GM18511 (cell line): ENCODE measurements around the gene LRCOL1.

Source experiments
- ATAC-seq: cut with Tn5 transposase; IDR thresholded peaks from one replicate; pipeline ENCODE4 v1.9.1; 2021; ENCODE audit warnings: mild to moderate bottlenecking, moderate library complexity; ENCODE audit not compliant: unreplicated experiment

The LRCOL1 gene

DNA sequence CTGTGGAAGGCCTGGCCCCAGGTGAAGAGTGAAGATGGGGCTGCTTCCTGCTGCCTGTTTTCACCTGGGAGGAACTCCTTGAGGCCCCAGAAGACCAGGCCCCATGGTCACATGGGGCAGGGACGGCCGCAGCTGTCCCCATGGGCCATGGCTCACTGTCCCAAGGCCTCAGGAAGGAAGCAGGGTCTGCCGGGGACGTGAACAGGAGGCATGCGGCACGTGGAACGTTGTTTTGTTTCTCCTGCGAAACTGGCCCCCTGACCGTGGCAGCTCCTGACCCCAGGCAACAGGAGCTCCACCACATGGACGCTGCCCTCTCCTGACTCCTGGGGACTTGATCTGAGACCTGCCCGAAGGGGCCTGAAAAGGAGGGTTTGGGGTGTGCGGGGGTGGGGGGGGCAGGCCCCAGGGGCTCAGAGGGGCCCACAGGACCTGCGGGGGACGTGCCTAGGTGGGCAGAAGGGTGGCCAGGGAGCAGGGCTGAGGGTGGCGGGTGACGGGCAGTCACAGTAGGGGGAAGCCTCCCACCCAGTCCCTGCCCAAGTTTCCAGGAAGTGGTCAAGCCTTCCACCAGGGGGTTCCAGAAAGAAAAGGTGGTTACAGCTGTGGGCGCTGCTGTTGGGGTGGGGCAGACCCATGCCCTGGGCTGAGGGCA lies 41.4 kb downstream of the LRCOL1 start:
- ATAC-seq: no peak

GRCh38 chr12:132568301-132568700 lies 42.1 kb downstream of the LRCOL1 start:
- ATAC-seq: no peak

DNA sequence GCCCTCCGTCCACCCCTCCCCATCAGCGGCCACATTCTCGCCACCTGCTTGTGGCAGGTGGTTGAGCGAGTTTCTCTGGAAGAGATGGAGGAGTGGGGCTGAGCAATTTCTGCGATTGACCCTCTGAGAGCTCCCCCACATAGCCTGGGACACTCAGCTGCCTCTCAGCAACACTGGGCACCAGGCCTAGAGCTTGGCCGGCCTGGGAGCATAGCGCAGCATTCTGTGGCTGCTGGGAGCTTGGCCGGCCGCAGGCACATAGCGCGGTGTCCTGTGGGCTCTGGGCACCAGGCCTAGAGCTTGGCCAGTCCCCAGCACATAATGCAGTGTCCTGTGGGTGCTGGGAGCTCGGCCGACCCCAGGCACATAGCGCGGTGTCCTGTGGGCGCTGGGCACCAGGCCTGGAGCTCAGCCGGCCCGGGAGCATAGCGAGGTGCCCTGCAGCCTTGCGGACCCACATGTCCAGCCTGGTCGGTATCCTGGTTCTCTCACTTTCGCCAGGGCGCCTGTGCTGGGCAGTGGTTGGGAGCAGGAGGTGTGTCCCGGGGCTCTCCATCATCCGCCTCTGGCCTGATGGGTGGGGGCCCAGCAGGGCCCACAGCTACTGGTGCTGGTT lies 43.8 kb downstream of the LRCOL1 start:
- ATAC-seq: no peak

DNA sequence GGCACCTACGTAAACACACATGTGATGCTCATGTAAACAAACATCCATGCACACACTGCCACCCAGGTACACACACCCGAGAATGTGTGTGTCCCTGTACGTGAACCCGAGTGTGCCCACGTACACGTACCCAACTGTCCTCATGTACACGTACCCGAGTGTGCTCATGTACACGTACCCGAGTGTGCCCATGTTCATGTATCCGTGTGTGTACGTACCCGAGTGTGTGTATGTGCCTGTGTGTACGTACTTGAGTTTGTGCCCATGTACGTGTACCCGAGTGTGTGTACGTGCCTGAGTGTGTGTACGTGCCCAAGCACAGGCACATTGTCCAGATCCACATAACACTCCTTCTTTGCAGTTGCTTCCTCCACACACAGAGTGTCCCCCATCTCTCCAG lies 45.0 kb downstream of the LRCOL1 start:
- no peak for ATAC-seq

DNA sequence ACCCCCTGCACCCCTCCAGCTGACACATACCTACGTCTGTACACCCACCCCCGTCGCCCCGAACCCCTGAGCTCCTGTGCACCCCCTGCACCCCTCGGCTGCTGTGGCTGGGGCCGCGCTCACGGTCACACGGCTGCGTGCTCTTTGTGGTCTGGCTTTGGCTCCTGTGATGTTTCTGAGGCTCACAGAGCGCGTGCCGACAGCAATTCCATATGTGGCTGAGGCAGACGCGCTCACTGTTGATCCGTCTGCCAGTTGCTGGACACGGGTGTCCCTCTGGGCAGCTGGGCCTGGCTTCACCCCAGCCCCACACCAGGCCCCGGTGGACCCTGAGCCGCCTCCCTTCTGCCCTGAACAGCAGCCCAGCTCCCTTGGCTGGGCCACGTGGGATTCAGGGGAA lies 46.5 kb downstream of the LRCOL1 start:
- no peak for ATAC-seq

DNA sequence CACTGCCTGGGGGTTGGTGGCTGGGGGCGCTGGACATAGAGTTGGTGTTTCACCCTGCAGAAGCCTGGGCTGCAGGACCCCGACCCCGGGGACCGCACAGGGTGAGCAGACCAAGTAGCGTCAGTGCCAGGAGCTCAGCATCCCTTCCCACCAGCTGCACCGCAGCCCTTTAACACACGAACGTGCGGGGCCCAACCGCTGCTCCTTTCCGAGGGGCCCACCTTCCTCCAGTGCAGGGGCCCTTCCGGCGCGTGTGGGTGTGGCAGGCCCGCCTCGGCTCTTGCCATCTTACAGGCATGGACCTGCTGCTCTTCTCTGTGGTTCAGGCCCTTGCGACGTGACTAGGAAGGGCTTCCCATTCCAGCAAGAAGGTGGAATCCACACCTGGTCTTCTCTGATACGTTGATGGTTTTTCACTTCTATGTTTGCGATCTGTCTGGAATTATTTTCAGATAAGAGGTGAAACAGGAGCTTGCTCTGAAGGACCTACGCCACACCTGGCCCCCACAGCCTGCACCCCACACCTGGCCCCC lies 47.8 kb downstream of the LRCOL1 start:
- no peak for ATAC-seq

GRCh38 chr12:132561427-132562156 lies 48.8 kb downstream of the LRCOL1 start:
- ATAC-seq: no peak

DNA sequence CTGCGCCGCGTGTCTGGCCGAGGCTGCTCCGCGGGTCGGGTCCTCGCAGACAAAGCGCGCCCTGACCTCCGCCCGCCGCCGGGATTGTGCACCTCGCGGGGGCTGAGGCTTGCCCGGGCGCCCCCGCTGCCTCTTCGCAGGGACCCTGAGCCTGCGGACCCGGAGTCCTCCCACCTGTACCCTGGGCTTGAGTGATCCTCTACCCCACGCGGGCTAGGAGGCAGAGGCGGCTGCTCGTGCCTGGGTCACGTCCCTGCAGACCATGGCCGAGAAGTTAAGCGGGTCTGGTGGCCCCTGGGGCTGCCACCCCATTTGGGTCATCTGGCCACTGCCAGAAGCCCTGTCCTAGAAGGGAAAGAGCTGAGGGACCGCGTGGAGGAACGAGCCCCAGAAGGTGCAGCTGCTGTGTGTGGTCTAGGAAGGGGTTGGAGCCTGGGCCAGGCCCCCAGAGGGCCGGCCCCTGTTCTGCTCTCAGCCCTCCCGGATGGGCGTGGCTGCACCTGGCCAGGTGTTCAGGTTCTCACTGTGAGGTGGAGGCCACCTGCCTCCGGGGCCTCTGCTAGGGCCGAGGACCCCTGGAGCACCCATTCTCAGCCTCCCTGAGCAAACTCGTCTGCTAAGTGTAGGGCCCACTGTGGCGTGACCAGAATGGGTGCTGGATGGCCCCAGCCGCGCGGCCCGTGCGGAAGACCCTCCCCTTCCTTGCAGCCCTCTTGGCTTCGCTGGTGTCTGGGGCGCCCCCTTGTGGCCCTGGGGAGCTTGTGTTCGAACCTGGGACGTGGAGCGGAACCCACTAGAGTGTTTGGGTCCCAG lies 49.6 kb downstream of the LRCOL1 start:
- no peak for ATAC-seq

- ATAC-seq: no peak
Measured at GRCh38 chr12:132560364-132560613, 50.1 kb downstream of the LRCOL1 start.

GRCh38 chr12:132559652-132560363 lies 50.6 kb downstream of the LRCOL1 start:
- ATAC-seq: no peak

DNA sequence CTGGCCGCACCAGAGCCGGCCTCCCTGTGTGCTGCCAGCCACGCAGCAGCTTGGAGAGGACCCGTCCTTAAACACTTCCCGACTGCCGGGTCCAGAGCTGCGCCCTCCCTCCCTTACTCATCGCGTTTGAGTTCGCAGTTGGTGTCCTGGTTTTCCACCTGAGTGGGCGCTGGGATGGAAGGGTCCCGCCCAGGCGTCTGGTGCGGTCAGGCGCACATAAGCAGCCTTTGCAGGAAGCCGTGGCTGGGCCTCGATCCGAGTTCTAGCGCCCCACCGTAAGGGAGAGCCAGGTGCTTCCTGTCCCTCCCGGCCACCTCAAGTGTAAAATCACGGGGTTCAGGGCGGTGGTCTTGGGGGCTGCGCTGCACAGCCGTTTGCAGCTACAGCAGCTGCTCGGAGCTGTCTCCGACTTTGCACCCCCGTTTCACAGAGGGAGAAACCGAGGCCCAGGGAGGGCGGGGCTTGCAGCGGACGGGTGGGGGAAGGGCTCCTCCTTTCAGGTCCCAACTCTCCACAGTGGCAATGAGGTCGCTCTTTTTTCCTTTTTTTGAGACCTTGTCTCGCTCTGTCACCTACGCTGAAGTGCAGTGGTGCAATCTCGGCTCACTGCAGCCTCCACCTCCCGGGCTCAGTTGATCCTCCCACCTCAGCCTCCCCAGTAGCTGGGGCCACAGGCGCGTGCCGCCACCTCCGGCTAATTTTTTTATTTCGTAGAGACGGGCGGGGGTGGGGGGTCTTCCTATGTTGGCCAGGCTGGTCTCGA lies 51.3 kb downstream of the LRCOL1 start:
- no peak for ATAC-seq

- ATAC-seq: no peak
Measured at GRCh38 chr12:132558042-132558856, 52.1 kb downstream of the LRCOL1 start.

DNA sequence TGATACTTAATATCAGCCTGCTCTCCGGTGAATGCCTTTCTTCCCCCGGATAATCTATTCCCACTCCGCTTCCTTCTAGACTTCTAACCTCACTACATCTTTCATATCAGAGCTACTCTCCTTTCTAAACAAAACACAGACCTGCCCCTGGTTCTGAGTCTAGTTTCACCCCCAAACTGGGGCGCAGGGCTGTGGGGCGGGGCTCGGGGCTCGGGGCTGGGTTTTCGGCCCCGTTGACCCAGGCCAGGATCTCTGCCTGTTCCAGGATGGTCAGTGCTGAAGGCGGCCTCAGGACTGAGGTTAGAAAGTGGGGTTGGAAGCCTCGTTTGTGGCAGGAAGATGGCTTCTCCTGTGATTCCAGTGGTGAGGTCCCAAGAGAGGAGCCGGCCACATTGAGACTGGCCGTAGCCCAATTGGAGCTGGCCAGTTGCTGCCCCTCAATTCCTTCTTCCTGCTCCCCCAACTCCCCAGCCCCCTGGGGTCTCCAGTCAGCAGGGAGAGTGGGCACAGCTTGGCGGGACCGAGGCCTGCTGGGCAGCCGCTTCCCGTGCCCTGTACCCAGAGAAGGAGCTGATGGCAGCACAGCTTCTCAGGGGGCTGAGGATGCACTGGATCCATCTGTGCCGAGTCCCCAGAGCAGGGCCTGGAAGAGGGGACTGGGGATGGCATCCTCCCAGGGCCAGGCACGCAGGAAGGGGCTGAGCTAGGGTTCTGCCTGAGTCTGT lies 52.9 kb downstream of the LRCOL1 start:
- ATAC-seq: no peak

- no peak for ATAC-seq
Measured at GRCh38 chr12:132556801-132557200, 53.6 kb downstream of the LRCOL1 start.

- no peak for ATAC-seq
Measured at GRCh38 chr12:132556216-132556615, 54.2 kb downstream of the LRCOL1 start.

DNA sequence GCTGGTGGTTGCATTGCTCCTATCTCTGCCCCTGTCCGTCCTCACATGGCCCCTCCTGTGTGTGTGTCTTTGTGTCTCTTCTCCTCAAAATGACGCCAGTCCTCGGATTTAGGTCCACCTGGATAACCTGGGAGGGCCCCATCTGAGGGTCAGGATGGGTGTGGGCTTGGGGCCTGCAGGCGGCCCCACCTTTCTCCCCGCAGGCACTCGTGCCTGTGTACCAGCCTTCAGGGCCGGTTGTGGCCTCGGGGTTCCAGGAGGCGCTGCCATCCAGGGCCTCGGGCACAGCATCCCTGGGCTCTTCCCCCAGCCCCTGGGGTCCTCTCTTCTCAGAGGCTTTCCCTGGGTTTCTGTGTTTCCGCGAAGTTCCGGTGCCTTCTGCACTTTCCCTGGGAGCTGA lies 54.7 kb downstream of the LRCOL1 start:
- no peak for ATAC-seq

DNA sequence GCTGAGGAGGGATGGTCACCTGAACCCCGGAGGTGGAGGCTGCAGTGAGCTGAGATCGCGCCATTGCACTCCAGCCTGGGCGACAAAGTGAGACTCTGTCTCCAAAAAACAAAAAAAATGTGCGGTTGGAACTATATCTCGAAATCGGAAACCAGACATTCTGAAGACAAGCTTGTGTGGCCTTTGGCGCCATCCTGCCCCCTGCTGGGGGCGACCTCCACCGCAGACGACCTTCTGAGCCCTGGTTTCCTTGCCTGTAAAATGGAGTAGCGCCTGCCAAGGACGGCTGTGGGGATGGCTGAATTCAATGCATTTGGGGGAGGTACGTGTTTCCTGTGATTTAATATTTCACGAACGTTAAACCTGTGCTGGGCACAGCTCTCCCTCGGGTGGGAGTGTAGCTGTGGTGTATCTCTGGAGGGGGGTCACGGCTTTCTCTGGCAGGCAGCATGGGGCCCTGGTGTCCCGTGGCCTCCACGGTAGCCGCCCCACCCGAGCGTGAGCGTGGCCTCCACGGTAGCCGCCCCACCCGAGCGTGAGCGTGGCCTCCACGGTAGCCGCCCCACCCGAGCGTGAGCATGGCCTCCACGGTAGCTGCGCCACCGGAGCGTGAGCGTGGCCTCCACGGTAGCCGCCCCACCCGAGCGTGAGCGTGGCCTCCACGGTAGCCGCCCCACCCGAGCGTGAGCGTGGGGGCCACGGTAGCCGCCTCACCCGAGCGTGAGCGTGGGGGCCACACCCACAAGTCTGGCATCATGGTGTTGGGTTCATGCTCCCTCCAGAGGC lies 55.3 kb downstream of the LRCOL1 start:
- ATAC-seq: no peak
